Astrocyte of the hippocampus (primary cell): ENCODE measurements around the gene CAMTA1.
A peak's percentile ranks its signal among the peaks of the same experiment; 100 is the strongest.

ENCODE experiments used
- DNase-seq: peaks from one replicate; pipeline ENCODE4 v3.0.0; 2011; ENCODE audit warnings: low read depth, low spot score

CAMTA1 gene

DNA sequence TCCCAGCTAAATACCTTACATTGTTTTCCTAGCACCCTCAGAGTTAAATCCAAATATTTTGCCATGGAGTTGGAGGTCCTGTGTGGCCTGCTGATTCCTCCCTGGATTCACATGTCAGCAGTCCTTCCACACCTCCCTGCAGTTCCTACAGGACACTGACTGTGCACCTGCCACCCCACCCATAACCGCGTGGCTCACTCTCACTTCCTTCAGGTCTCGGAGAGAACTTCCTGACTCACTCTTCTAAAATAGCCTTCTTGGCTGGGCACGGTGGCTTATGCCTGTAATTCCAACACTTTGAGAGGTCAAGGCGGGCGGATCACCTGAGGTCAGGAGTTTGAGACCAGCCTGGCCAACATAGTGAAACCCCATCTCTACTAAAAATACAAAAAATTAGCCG is 8.4 kb upstream of the CAMTA1 start:
- no peak for DNase-seq

DNA sequence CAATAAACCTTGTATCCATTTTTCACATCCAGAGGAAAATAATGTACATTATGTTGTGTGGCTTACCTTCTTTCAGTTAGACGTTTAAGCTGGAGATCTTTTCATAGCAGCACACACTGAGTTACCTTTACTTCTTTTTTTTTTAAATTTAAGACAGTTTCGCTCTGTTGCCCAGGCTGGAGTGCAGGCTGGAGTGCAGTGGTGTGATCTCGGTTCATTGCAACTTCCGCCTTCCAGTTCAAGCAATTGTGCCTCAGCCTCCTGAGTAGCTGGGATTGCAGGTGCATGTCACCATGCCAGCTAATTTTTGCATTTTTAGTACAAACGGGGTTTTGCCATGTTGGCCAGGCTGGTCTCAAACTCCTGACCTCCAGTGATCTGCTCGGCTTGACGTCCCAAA is 7.4 kb upstream of the CAMTA1 start:
- DNase-seq: no peak

DNA sequence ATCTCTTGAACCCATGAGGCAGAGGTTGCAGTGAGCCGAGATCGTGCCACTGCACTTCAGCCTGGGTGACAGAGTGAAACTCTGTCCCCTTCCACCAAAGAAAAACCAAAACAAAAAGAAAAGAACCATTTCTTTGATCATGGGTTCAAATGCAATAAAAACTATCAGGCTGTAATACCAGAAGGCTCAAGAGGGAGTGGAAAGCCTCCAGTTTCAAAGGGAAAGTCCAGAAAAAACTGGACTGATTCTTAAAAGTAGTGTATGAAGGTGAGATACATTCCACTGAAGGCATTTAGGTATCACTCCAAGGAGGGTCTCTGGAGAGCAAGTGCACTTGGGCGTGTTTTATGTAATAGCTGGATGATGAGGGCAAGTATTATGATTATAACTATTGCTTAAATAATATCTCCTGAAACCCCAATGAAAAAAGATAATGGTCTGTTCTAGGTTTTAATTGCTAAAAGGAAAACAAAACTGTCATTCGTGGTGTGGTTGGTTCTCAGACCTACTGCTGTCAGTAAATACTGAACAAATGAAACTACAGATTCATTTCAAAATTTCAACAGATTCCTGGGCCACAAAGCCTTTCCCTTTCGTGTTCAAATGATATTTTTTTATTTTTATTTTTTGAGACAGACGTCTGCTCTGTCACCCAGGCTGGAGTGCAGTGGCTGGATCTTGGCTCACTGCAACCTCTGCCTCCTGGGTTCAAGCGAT is 6.0 kb upstream of the CAMTA1 start:
- no peak for DNase-seq

DNA sequence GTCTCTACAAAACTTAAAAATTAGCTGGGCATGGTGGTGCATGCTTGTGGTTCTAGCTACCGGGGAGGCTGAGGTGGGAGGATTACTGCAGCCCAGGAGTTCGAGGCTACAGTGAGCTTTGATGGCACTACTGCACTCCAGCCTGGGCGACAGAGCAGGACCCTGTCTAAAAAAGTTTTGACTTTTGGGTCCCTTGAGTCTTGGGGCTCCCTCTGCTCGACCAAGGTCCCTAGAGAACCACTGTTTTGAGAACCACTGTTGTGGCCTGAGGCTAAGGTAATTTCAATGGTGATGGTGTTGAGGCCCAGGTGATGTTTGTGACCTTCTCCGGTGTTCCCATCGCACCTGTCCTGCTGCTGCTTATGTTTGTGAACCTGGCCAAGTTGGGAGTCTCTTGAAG is 3.1 kb upstream of the CAMTA1 start:
- DNase-seq: no peak

DNA sequence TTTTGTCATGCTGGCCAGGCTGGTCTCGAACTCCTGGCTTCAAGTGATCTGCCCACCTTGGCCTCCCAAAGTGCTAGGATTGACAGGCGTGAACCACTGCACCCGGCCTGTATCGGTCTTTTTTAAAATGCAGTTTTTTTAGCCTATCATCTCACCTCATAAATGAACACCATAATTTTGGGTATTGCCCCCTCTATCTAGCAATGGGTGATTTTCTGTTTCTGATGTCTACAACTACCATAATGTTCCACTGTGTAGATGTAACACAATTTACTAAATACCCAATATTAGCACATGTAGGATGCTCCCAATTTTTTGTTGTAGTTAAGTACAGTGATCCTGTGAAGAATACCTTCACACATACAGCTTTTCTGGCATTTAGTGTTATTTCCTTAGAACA is 2.0 kb upstream of the CAMTA1 start:
- no peak for DNase-seq

DNA sequence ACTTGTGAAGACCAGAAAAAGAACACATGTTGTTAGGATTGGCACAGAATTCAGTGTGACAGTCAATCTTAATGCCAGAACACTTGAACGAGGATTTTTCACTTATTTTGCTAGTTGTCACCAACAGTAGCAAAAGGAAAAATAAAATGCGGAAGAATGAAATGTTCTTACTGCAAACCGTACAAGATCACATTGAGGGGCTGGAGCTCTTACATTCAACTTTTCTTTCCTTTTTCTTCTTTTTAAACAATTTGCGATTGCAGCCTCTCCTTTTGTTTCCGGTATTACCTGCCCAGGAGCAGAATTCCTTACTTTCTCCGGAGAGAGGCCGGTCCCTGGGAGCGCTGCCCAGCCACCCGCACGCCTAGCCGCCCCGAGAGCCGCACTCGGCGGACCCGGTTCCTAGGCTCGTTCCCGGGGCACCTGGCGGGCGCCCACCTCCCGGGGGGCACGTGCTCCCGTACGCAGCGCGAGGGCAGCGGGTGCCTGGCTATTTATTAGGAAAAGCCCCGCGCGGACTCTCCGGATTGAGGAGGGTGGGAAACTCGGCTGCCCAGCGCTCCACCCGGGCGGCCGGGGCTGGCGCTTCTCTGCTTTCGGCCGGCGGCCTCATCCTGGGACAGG is 1.2 kb upstream of the CAMTA1 start:
- DNase-seq: peak; percentile 20

DNA sequence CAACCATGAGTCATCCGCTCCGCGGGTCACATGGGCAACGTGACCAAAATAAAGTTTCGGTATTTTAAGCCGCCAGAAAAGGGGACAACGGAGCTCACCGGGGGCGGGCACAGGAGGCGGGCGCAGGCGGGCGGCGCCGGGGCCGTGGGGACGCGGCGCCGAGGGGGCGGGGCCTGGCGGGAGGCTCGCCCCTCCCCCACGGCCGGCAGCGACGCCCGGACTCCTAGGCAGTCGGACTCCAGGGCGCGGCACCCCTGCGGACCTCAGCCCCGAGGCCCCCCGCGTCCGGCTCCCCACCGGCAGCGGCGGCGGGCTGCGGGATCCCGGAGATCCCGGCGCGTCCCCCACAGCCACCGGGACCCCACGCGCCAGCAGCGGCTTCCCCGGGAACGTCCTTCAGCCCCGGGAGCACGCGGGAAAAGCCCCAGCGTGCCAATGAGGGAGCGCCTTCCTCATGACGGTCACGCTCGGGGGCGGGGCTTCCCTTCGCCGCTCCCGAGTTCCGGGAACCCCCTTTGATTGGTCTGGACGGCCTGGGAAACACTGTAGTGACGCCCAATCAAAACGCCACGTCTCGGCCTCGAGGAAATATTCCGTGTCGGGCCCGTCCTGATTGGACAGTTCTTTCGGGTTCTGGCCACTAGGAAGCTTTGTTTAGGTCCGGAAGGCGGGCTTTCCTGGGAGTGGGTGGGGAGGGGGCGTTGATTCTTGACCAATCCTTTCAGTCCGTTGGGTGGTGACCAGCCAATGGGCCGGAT is 515 bp upstream of the CAMTA1 start:
- DNase-seq: peak; percentile 100

DNA sequence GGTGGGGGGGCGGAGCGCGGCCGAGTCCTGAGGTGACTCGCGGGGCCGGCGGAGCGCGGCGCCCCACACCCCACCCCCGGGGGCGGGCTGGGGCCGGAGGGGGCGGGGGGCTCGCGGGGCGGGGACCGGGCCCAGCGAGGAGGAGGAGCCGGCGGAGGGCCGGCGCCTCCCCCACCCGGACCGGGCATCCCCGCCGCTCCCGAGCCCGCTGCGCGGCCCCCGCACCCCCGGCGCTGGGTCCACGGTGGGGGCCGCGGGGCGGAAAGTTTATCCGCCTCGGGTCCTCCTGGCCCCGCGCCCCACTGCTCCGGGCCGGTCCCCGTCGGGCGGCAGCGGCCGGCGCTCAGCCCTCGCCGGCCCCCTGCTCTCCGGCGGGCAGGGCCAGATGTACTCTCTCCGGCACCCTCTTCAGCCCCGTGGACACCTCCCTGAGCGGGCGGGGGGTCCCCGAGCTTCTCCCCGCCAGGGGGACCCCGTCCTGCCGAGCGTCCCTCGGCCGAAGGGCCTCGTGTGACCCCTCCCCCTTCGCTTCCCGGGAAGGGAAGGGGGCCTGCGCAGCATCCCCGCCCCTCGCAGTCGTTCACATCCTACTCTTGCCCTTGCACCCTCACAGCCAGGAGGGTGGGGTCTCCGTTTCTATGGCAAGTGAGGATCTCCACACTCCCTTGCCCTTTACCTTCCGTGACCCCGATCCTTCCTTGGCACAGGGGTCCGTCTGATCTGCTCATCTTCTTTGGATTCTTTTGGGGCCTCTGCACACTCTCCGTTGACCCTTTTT is 663 bp downstream of the CAMTA1 start:
- DNase-seq: peak; percentile 60

DNA sequence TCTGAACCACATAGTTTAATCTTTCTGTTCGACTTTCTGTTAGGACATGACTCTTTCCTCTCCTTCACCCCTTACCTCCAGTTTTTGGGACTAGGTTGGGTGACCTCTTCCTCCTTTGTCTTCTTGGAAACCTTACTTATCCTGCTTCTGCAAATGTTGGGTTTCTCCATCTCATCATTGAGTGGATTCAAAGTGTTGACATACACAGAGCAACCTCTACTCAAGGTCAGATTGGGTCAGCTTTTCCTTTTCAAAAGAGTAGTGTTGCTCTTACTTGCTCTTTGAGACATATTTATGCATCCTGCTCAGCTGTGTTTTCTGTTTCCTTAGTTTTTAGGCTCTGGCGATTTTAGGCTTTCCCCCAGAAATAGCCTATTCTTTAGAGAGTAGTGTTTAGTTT is 3.7 kb downstream of the CAMTA1 start:
- DNase-seq: no peak

DNA sequence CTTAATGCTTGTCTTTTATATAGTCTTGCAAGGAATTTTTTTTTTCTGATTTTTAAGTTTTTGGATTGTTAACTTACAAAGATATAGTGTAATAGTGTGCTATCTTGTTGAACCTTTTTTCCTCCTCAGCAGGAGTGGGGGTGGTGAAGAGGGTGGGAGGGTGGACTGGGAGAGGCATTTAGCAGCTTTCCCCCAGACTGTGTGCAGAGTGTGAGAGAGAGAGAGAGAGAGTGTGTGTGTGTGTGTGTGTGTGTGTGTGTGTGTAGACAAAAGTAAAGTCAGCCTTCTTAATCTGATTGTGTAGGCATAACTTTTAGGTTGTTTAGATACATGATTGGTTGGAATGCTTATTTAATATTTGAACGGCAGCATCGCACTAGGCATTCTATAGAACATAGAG is 4.9 kb downstream of the CAMTA1 start:
- no peak for DNase-seq

DNA sequence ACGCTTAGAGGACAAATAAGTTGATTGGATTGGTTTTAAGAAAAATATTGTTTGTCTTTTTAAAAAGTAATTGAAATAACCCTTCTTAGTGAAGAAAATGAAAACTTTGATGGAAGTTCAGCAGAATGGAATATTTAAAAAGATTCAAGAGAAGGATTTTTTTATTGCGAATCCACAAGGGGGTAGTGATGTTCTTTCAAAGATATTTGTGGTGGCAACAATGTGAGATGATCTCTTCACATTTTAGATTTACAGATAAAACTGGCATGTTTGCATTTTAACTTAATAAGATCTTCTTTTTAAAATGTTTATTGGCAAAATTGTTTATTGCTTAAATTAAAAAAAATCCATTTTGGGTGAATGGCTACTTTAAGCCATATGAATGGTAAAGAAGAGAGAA is 8.9 kb downstream of the CAMTA1 start:
- peak; percentile 59 for DNase-seq

DNA sequence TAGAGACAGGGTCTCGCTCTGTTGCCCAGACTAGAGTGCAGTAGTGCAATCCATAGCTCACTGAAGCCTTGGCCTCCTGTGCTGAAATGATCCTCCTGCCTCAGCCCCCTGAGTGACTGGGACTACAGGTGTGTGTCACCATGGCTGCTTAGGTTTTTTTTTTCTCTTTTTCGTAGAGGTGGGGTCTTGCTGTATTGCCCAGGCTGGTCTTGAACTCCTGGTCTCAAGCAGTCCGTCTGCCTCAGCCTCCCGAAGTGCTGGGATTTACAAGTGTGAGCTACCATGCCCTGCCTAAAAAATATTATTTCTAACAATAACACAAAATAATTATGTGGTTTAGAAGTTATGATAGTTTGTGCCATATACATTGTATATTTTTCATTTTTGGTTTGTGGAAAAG is 9.9 kb downstream of the CAMTA1 start:
- DNase-seq: no peak

DNA sequence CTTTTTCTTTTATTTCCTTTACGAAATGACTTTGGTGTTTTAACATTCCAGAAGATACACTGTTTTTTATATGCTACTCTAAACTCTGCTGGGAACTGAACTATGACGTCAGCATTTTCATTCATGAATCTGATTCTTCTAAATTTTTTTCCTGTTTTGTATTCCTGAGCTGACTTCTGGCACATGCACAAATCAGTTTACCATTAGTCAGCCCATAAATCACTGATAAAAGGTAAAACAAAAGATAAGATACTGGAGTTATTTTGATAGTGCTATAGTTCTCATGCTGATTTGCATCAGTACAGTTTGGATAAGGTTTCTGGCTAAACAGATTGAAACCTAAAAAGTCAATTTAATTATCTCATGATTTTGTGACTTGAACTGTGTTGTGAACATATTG is 10.4 kb downstream of the CAMTA1 start:
- peak; percentile 73 for DNase-seq

DNA sequence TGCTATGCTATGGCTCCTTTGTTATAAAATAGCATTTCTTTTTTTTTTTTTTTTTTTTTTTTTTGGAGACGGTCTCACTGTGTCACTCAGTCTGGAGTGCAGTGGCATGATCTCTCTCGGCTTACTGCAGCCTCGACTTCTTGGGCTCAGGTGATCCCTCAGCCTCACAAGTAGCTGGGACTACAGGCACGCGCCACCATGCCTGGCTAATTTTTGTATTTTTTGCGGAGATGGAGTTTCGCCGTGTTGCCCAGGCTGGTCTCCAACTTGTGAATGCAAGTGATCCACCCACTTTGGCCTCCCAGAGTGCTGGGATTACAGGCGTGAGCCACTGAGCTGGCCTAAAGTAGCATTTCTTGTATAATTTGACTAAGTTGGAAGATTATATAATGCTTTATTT is 10.8 kb downstream of the CAMTA1 start:
- DNase-seq: no peak

DNA sequence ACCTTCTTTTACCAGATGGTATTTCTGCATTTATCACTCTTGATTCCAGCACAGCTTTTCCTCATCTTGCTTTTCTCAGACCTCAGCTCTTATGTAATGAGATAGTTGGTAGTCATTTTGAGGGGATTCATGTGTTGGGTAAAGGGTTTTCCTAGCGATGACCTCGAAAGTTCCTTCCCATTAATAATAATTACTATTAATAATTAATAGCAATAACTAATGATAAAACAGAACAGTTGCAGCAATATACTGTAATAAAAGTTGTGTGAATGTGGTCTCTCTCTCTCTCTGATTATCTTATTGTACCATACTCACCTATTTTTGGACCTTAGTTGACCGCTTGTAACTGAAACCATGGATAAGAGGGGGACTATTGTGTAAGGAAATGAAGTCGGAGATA is 14.2 kb downstream of the CAMTA1 start:
- DNase-seq: no peak

DNA sequence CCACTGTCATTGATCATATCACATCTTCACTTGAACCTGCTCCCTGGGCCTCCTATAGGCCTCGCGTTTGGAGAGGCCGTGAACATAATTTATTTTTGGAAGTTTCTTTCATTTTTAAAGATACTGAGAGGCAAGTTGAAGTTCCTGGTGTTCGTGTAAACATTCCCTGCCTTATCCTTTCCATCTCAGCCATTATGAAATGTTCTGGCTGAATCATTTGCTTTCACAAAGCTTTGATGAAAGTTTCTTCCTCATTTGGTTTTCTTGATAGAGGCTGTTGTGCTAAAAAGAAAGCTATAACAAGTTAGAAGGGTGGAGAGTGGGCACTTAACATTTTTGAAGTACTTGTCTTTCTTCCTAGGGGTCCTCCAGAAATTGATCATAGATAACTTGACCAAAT is 15.5 kb downstream of the CAMTA1 start:
- no peak for DNase-seq

DNA sequence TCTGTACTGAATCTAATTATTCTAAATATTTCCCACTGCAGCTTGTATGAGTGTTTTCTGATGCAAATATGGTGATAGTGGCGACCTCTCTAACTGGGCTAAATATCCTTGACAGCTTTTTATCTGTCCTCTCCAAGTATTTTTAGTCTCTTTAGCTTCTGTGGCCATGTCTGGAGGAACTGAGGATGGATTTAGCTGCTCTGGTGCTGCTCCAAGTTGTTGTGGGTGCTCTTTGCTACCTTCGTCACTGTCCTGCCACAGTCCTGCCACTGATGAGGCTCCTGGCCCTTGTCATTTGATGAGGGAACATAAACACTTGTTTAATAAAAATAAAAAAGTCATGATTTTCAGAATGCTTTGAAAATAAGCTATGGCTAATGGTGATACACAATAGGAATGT is 15.9 kb downstream of the CAMTA1 start:
- no peak for DNase-seq

DNA sequence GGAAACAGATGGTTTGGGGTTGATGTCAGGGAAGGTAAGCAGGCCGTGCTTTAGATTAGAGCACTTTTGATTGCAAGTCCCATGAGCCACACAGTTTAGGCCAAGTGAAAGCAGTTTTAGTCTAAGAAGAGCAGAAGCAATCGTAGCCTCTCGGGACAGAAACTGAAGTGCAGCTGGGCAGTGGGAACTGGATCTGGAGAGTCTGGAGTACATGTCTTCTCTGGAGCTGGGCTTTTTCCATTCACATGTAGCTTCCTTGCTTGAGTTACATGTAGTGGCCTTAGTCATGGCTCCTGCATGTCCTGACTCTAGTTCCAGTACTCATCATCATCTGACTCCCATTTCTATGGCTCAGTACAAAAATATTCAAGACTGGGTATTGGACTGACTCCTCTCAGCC is 16.7 kb downstream of the CAMTA1 start:
- no peak for DNase-seq

DNA sequence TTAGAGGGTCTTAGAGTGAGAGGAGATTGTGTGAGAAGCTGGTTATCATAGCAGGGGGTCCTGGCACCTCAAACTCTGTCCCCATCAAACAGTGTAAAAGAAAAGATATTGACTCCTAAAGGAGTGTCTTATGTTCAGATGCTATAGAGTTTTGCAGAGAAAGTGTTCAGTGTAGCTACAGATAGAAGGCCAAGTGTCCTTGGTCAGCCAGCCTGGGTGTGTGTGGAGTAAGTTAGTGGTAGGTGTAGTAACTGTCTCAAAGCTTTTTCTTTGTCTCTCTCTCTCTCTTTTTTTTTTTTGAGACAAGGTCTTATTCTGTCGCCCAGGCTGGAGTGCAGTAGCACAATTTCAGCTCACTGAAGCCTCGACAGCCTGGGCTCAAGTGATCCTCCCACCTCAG is 17.2 kb downstream of the CAMTA1 start:
- DNase-seq: no peak

DNA sequence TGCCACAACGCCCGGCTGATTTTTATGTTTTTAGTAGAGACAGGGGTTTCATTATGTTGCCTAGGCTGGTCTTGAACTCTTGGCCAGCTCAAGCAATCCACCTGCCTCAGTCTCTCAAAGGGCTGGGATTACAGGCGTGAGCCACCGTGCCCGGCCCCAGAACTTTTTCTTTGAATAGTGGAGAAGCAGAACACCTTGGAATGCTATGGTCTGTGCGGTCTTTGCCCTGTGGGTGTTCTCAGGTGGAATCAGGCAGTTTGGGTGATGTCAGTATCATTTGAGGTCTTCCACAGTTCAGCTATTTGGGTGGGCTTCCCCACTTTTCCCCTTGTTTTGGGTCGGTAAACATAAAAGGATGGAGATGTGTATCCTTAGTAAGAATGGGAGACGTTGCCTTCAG is 17.6 kb downstream of the CAMTA1 start:
- DNase-seq: no peak

DNA sequence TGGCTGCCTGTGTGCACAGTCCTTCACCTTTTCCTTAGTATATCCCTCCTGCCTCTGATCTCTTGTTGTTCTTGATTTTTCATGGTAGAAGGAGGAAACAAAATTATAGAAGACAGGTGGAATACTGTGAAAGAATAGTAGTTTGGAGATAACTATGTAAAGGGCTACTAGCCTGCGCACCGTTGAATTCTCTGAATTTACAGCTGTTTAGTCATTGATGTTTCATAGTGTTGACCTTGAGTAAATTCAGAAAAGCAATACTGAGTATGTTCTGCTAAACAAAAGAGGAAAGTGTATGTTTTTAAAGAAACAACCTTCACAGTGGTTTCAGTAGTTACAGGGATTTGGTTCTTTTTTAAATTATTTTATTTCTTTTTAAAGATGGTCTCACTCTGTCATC is 18.1 kb downstream of the CAMTA1 start:
- DNase-seq: no peak

DNA sequence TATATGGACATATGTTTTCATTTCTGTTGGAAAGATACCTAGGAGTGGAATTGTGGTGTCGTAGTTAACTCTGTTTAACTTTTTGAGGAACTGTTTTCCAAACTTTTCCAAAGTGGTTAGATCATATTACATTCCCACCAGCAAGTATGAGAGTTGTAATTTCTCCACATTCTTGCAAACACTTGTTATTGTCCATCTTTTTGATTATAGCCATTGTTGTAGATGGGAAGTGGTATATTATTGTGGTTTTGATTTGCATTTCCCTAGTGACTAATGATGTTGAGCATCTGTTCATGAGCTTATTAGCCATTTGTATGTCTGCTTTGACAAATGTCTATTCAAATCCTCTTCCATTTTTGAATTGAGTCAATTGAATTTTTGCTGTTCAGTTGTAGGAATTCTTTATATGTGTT is 19.8 kb downstream of the CAMTA1 start:
- DNase-seq: no peak
